Islet precursor cell (in vitro differentiated cells): ENCODE measurements around the gene ANKRD33B.

Experiments
- DNase-seq: peaks from one replicate; pipeline ENCODE4 v3.0.0-alpha.2; 2018

Gene ANKRD33B

GRCh38 chr5:10680876-10681481 is 117.1 kb downstream of the ANKRD33B start:
- DNase-seq, result peak; percentile 49

GRCh38 chr5:10681731-10682679 is 118.1 kb downstream of the ANKRD33B start:
- peak; percentile 40 for DNase-seq

- peak; percentile 33 for DNase-seq
Observed at GRCh38 chr5:10682801-10683525, 119.1 kb downstream of the ANKRD33B start.

GRCh38 chr5:10684303-10685086 is 120.6 kb downstream of the ANKRD33B start:
- no peak for DNase-seq

GRCh38 chr5:10685115-10685521 is 121.2 kb downstream of the ANKRD33B start:
- DNase-seq, result no peak

GRCh38 chr5:10686890-10687289 is 123.0 kb downstream of the ANKRD33B start:
- no peak for DNase-seq

- no peak for DNase-seq
Observed at GRCh38 chr5:10688651-10689171, 124.8 kb downstream of the ANKRD33B start.

GRCh38 chr5:10689391-10690081 is 125.7 kb downstream of the ANKRD33B start:
- DNase-seq, result peak; percentile 79

GRCh38 chr5:10690460-10691440 is 126.9 kb downstream of the ANKRD33B start:
- DNase-seq, result no peak

- DNase-seq, result peak; percentile 91
Observed at GRCh38 chr5:10691826-10692785, 128.2 kb downstream of the ANKRD33B start.

- DNase-seq, result peak; percentile 88
Observed at GRCh38 chr5:10695055-10695649, 131.3 kb downstream of the ANKRD33B start.

GRCh38 chr5:10695759-10696543 is 132.1 kb downstream of the ANKRD33B start:
- no peak for DNase-seq

GRCh38 chr5:10699281-10699874 is 135.5 kb downstream of the ANKRD33B start:
- peak; percentile 87 for DNase-seq

- no peak for DNase-seq
Observed at GRCh38 chr5:10699987-10700386, 136.1 kb downstream of the ANKRD33B start.

GRCh38 chr5:10700516-10700915 is 136.6 kb downstream of the ANKRD33B start:
- no peak for DNase-seq

GRCh38 chr5:10701567-10702039 is 137.7 kb downstream of the ANKRD33B start:
- no peak for DNase-seq

- peak; percentile 93 for DNase-seq
Observed at GRCh38 chr5:10702040-10702629, 138.3 kb downstream of the ANKRD33B start.
